B cell (primary cell): ENCODE measurements around the gene PAX2. TPM values are rescaled to one million over a fixed set of nuclear protein-coding genes. Genes with fewer than 3 reads are reported as not detected.

ENCODE experiments used
- ATAC-seq: fragments of 200-7000 bp; cut with Tn5 transposase; one replicate; pipeline ENCODE4 v1.10.0; 2021; ENCODE audit warnings: low read depth, mild to moderate bottlenecking, moderate number of reproducible peaks, moderate library complexity
- CTCF ChIA-PET: fragments of 350-600 bp; sonication (Branson Sonifier 250); formaldehyde crosslinking; loops from one replicate; lab custom pipeline; 2021; ENCODE audit warnings: antibody characterized with exemption, inconsistent platforms; lab: Charles Lee
- POLR2A ChIA-PET: fragments of 350-600 bp; sonication (Branson Sonifier 250); formaldehyde crosslinking; loops from one replicate; lab custom pipeline; 2021; ENCODE audit warnings: antibody characterized with exemption; lab: Charles Lee
- DNase-seq: peaks from one replicate; pipeline ENCODE4 v3.0.0; 2013
- H2AFZ ChIP-seq: 2 replicates; pipeline ENCODE4 v1.6.1; 2012; ENCODE audit warnings: mild to moderate bottlenecking, low read depth, low read length; ENCODE audit not compliant: insufficient read depth, poor library complexity, severe bottlenecking
- H3K27ac ChIP-seq, 2 donors: 1 replicate in 1 of 2; 2 replicates in 1 of 2; pipeline ENCODE4 v1.5.1; 2012 to 2013; ENCODE audit warnings: low read length in 2 of 2, mild to moderate bottlenecking in 2 of 2, moderate library complexity in 1 of 2
- H3K27me3 ChIP-seq, 4 experiments: fragments of 200-600 bp in 1 of 4; sonication (generic) in 1 of 4; replicated peaks in 1 of 4; 1 replicate in 2 of 4; 2 replicates in 2 of 4; pipeline versions ENCODE4 v1.6.1 to v1.7.0; 2013 to 2016; ENCODE audit warnings: low read length in 3 of 4, mild to moderate bottlenecking in 2 of 4, mixed read lengths in 1 of 4, moderate library complexity in 1 of 4; ENCODE audit not compliant: insufficient read depth in 4 of 4, control insufficient read depth in 3 of 4; ENCODE audit errors: control extremely low read depth in 1 of 4
- H3K36me3 ChIP-seq, 2 experiments: replicated peaks in 1 of 2; 1 replicate in 1 of 2; 2 replicates in 1 of 2; pipeline versions ENCODE4 v1.6.1 to v1.7.1; 2013; ENCODE audit warnings: low read length in 1 of 2; ENCODE audit not compliant: insufficient read depth in 2 of 2, control insufficient read depth in 1 of 2; ENCODE audit errors: control extremely low read depth in 1 of 2, extremely low read depth in 1 of 2
- H3K4me1 ChIP-seq, 2 donors: fragments of 200-600 bp in 1 of 2; sonication (generic) in 1 of 2; 1 replicate in 1 of 2; 2 replicates in 1 of 2; pipeline versions ENCODE4 v1.5.1 to v1.6.1; 2013 to 2017; ENCODE audit warnings: low read length in 2 of 2; ENCODE audit not compliant: control insufficient read depth in 2 of 2, insufficient read depth in 2 of 2
- H3K4me2 ChIP-seq: replicated peaks from 2 replicates; pipeline ENCODE3; 2012; ENCODE audit warnings: mild to moderate bottlenecking, low read depth, low read length; ENCODE audit not compliant: poor library complexity, severe bottlenecking
- H3K4me3 ChIP-seq, 5 experiments: fragments of 200-600 bp in 1 of 5; sonication (generic) in 1 of 5; 1 replicate in 3 of 5; 2 replicates in 2 of 5; pipeline versions ENCODE4 v1.5.1 to v1.7.0; 2011 to 2016; ENCODE audit warnings: low read length in 4 of 5, mild to moderate bottlenecking in 4 of 5, low read depth in 2 of 5, control low read depth in 1 of 5, moderate library complexity in 1 of 5; ENCODE audit not compliant: insufficient read depth in 1 of 5; ENCODE audit errors: control extremely low read depth in 1 of 5, extremely low read depth in 1 of 5
- H3K79me2 ChIP-seq: fragments of 200-600 bp; sonication (generic); one replicate; pipeline ENCODE4 v1.6.0; 2016; ENCODE audit warnings: low read length; ENCODE audit not compliant: control insufficient read depth, insufficient read depth
- H3K9ac ChIP-seq: fragments of 200-600 bp; sonication (generic); 2 replicates; pipeline ENCODE4 v1.6.1; 2017; ENCODE audit warnings: mild to moderate bottlenecking, low read length, moderate library complexity
- H3K9me3 ChIP-seq, 3 donors: one replicate each; pipeline versions ENCODE4 v1.6.1 to v1.7.1; 2013; ENCODE audit warnings: low read length in 2 of 3; ENCODE audit not compliant: control insufficient read depth in 2 of 3, insufficient read depth in 1 of 3; ENCODE audit errors: control extremely low read depth in 1 of 3
- H4K20me1 ChIP-seq: 2 replicates; pipeline ENCODE4 v1.6.0; 2012; ENCODE audit warnings: mild to moderate bottlenecking, low read length; ENCODE audit not compliant: insufficient read depth, control insufficient read depth, poor library complexity, severe bottlenecking
- H3K27ac Mint-ChIP-seq: one replicate; pipeline ENCODE4 v1.8.0; 2021; ENCODE audit warnings: mixed read lengths
- H3K27me3 Mint-ChIP-seq: one replicate; pipeline ENCODE4 v1.8.0; 2021; ENCODE audit warnings: mixed read lengths
- H3K4me1 Mint-ChIP-seq: one replicate; pipeline ENCODE4 v1.8.0; 2021; ENCODE audit warnings: mixed read lengths
- H3K4me3 Mint-ChIP-seq: one replicate; pipeline ENCODE4 v1.8.0; 2021; ENCODE audit warnings: mixed read lengths
- H3K9me3 Mint-ChIP-seq: one replicate; pipeline ENCODE4 v1.8.0; 2022; ENCODE audit warnings: mixed read lengths; ENCODE audit not compliant: insufficient read depth
- EZH2 ChIP-seq: IDR thresholded peaks from 2 replicates; pipeline ENCODE4 v1.6.1; 2012; ENCODE audit warnings: borderline replicate concordance, low read depth, mild to moderate bottlenecking, moderate library complexity, low read length; ENCODE audit not compliant: insufficient read depth, poor library complexity, severe bottlenecking
- WGBS: methylation state at CpG from one replicate; pipeline ENCODE4 v1.1.5; 2013; ENCODE audit warnings: missing lambda C conversion rate; ENCODE audit not compliant: insufficient coverage; 5-methylcytosine and 5-hydroxymethylcytosine counted together
- intact Hi-C: fragments of 100-400 bp; cut with micrococcal nuclease; formaldehyde crosslinking; loops from one replicate; pipeline ENCODE4 v1.10.0; 2022
- polyA plus RNA-seq: library from polyadenylated mRNA; depleted of rRNA; stranded (reverse); fragments of >200 nt; gene quantifications from 2 replicates; pipeline ENCODE4 v1.2.3, GENCODE V29; 2012
- total RNA-seq, 2 donors: library from RNA; stranded (reverse); fragments of 120-200 nt in 1 of 2; gene quantifications; 1 replicate in 1 of 2; 2 replicates in 1 of 2; pipeline versions ENCODE4 v1.2.3 to v1.2.4, GENCODE V29; 2013 to 2022
- TF ChIP-seq, protein P1 (sequence below): fragments of 200-600 bp; IDR thresholded peaks from one replicate; pipeline ENCODE4 v1.8.0; 2022; ENCODE audit warnings: antibody characterized with exemption, mild to moderate bottlenecking

The PAX2 gene
- total and polyA plus RNA-seq, 2 donors (not counting 1 experiment from before 2014, with no cell fraction given) = 0.12 TPM; not detected in 1

- no peak for ATAC-seq
- H3K4me2 ChIP-seq = peak overlapping the region; percentile 51
- 7% methylated on average over 21 of the region's 36 CpGs for WGBS
- no peak overlapping the region for H3K9ac ChIP-seq
- intact Hi-C loops = no loop called here
- H3K9me3 Mint-ChIP-seq = no peaks in the 10 kb centered on the region
- TF ChIP-seq, protein P1, sequence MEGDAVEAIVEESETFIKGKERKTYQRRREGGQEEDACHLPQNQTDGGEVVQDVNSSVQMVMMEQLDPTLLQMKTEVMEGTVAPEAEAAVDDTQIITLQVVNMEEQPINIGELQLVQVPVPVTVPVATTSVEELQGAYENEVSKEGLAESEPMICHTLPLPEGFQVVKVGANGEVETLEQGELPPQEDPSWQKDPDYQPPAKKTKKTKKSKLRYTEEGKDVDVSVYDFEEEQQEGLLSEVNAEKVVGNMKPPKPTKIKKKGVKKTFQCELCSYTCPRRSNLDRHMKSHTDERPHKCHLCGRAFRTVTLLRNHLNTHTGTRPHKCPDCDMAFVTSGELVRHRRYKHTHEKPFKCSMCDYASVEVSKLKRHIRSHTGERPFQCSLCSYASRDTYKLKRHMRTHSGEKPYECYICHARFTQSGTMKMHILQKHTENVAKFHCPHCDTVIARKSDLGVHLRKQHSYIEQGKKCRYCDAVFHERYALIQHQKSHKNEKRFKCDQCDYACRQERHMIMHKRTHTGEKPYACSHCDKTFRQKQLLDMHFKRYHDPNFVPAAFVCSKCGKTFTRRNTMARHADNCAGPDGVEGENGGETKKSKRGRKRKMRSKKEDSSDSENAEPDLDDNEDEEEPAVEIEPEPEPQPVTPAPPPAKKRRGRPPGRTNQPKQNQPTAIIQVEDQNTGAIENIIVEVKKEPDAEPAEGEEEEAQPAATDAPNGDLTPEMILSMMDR = no peak
- no peak for TF ChIP-seq EZH2
- H3K27me3 ChIP-seq = peaks cover 1 to 90% (median 57%) of the 10 kb centered on the region in 4 experiments
- POLR2A ChIA-PET = no interaction called here
- DNase-seq = no peak
- no peaks in the 10 kb centered on the region for H3K79me2 ChIP-seq
- peaks cover 82% of the 10 kb centered on the region for H3K27me3 Mint-ChIP-seq
- no peaks in the 10 kb centered on the region for H3K36me3 ChIP-seq
- peaks cover 25% of the 10 kb centered on the region for H3K4me1 Mint-ChIP-seq
- H3K27ac Mint-ChIP-seq = no peak overlapping the region
- H3K9me3 ChIP-seq = peaks cover 0 to 5% (median 0%) of the 10 kb centered on the region in 3 donors
- peak overlapping the region; percentile 28 for H2AFZ ChIP-seq
- peaks cover 11 to 33% of the 10 kb centered on the region in 2 donors for H3K4me1 ChIP-seq
- CTCF ChIA-PET = no interaction called here
- H3K27ac ChIP-seq = no peak overlapping the region
- peak overlapping the region in 1 of 5 experiments; percentile 15 for H3K4me3 ChIP-seq
- H3K4me3 Mint-ChIP-seq = peak overlapping the region; percentile 16
- H4K20me1 ChIP-seq = no peaks in the 10 kb centered on the region
These were observed 31.4 kb upstream of the PAX2 start for GRCh38 chr10:100713859-100714565.

GRCh38 chr10:100714566-100714950 is 30.8 kb upstream of the PAX2 start:
- Histone ChIP-seq H2AFZ (no peak overlapping the region), H3K27ac (no peak overlapping the region), H3K4me2 (no peak overlapping the region), H4K20me1 (no peaks in the 10 kb centered on the region), H3K9ac (no peak overlapping the region), H3K79me2 (no peaks in the 10 kb centered on the region), H3K4me3 (no peak overlapping the region), H3K4me1 (peaks cover 11 to 33% of the 10 kb centered on the region in 2 donors), H3K9me3 (peaks cover 0 to 4% (median 0%) of the 10 kb centered on the region in 3 donors), H3K36me3 (no peaks in the 10 kb centered on the region), H3K27me3 (peaks cover 1 to 85% (median 57%) of the 10 kb centered on the region in 4 experiments)
- intact Hi-C loops = no loop called here
- POLR2A ChIA-PET = no interaction called here
- CTCF ChIA-PET = no interaction called here
- Mint-ChIP-seq H3K9me3 (no peaks in the 10 kb centered on the region), H3K27me3 (peaks cover 82% of the 10 kb centered on the region), H3K4me3 (peak overlapping the region; percentile 16), H3K4me1 (peaks cover 25% of the 10 kb centered on the region), H3K27ac (no peak overlapping the region)
- ATAC-seq (no peak), DNase-seq (no peak)
- TF ChIP-seq, protein P1 = no peak
- no peak for TF ChIP-seq EZH2
- WGBS = 100% methylated on average over 1 of the region's 1 CpG
